Measurements from ENCODE around the gene FYB1.

The FYB1 gene

GRCh38 chr5:39091940-39092580 lies 127.3 kb downstream of the FYB1 start:
- no peak for TF ChIP-seq CTCF (conservative IDR thresholded peaks at IDR 0.05; ENCODE audit: control insufficient read depth, insufficient read depth, low read depth, low read length)
- H3K4me3 ChIP-seq (ENCODE audit: control insufficient read depth, low read depth, low read length) = no peak overlapping the region

DNA sequence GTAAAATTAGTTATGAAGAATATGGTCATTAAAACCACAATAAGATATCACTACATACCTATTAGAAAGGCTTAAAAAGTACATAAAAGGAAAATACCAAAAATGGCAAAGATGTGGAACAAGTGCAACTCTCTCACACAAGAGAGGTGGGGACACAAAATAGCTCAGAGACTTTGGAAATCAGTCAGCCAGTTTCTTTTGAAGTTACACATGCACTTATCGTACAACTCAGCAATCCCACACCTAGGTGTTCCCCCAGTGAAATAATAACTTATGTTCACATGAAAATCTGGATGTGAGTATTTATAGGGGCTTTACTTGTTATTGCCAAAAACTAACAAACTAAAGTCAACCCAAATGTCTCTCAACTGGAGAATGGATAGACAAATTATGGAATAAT lies 135.4 kb downstream of the FYB1 start:
- no peak overlapping the region for H3K4me3 ChIP-seq (ENCODE audit: control insufficient read depth, low read depth, low read length)
- DNase-seq (ENCODE audit: low read depth) = no peak
- TF ChIP-seq CTCF (conservative IDR thresholded peaks at IDR 0.05; ENCODE audit: control insufficient read depth, insufficient read depth, low read depth, low read length) = no peak

More at GRCh38 chr5:39091940-39092580, 127.3 kb downstream of the FYB1 start:
- DNase-seq (ENCODE audit: low read depth) = no peak

DNA sequence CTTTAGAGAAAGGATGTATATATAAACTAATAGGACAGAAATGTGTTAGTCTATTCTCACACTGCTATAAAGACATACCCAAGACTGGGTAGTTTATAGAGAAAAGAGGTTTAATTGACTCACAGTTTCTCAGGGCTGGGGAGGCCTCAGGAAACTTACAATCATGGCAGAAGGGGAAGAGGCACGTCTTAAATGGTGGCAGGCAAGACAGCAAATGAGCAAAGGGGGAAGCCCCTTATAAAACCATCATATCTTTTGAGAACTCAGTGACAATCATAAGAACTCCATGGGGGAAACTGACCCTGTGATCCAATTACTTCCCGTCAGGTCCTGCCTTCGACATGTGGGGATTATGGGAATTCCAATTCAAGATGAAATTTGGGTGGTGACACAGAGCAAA lies 136.4 kb downstream of the FYB1 start:
- H3K4me3 ChIP-seq (ENCODE audit: control insufficient read depth, low read depth, low read length) = no peak overlapping the region
- no peak for TF ChIP-seq CTCF (conservative IDR thresholded peaks at IDR 0.05; ENCODE audit: control insufficient read depth, insufficient read depth, low read depth, low read length)
- no peak for DNase-seq (ENCODE audit: low read depth)

- no peak overlapping the region for H3K4me3 ChIP-seq (ENCODE audit: control insufficient read depth, low read depth, low read length)
- DNase-seq (ENCODE audit: low read depth) = peak; percentile 83
- TF ChIP-seq CTCF (conservative IDR thresholded peaks at IDR 0.05; ENCODE audit: control insufficient read depth, insufficient read depth, low read depth, low read length) = peak; percentile 96
These were observed 138.7 kb downstream of the FYB1 start for GRCh38 chr5:39080597-39081204.

DNA sequence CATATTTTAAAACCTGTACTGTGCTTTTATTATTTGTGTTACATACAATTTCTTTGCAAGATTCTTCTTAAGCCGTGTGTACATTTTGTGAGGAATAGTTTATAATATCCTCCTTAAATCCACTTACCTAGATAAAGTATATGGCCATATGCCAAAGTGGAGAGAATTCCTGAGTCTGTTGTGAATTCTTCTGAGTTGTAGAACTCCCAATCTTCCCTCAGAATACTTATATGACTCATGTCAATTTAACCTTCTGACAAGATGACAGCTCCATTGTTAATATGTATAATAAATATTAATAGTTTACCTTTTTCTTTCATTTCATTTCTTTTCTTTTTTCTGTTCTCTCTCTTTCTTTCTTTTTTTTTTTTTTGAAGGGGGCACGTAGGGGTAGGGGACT lies 139.2 kb downstream of the FYB1 start:
- DNase-seq (ENCODE audit: low read depth) = no peak
- no peak overlapping the region for H3K4me3 ChIP-seq (ENCODE audit: control insufficient read depth, low read depth, low read length)
- TF ChIP-seq CTCF (conservative IDR thresholded peaks at IDR 0.05; ENCODE audit: control insufficient read depth, insufficient read depth, low read depth, low read length) = no peak

- no peak for DNase-seq (ENCODE audit: low read depth)
- H3K4me3 ChIP-seq (ENCODE audit: control insufficient read depth, low read depth, low read length) = no peak overlapping the region
These were observed 140.2 kb downstream of the FYB1 start for GRCh38 chr5:39079147-39079546.

More at GRCh38 chr5:39079147-39079546, 140.2 kb downstream of the FYB1 start:
- no peak for TF ChIP-seq CTCF (conservative IDR thresholded peaks at IDR 0.05; ENCODE audit: control insufficient read depth, insufficient read depth, low read depth, low read length)
